Left renal cortex interstitium (tissue), 4 donors: Measurements from ENCODE around the gene MRGPRE. TPM values are rescaled to one million over a fixed set of nuclear protein-coding genes. Genes with fewer than 3 reads are reported as not detected.
A peak's percentile ranks its signal among the peaks of the same experiment; 100 is the strongest.

ENCODE experiments used
- DNase-seq, 4 donors: peaks; one replicate each; pipeline ENCODE4 v3.0.0-alpha.2; 2013; ENCODE audit warnings: low read depth in 4 of 4, low spot score in 2 of 4, missing footprints in 1 of 4
- polyA plus RNA-seq, 4 donors: library from polyadenylated mRNA; unstranded; fragments of 120-200 nt; gene quantifications; one replicate each; pipeline ENCODE4 v1.2.1, GENCODE V29; 2013; ENCODE audit not compliant: insufficient read length in 4 of 4

Gene MRGPRE
- polyA plus RNA-seq, 4 donors, result not detected

GRCh38 chr11:3227568-3228444 is 4.4 kb downstream of the MRGPRE start:
- no peak for DNase-seq

- DNase-seq, result no peak
Observed at GRCh38 chr11:3226846-3227567, 5.2 kb downstream of the MRGPRE start.

DNA sequence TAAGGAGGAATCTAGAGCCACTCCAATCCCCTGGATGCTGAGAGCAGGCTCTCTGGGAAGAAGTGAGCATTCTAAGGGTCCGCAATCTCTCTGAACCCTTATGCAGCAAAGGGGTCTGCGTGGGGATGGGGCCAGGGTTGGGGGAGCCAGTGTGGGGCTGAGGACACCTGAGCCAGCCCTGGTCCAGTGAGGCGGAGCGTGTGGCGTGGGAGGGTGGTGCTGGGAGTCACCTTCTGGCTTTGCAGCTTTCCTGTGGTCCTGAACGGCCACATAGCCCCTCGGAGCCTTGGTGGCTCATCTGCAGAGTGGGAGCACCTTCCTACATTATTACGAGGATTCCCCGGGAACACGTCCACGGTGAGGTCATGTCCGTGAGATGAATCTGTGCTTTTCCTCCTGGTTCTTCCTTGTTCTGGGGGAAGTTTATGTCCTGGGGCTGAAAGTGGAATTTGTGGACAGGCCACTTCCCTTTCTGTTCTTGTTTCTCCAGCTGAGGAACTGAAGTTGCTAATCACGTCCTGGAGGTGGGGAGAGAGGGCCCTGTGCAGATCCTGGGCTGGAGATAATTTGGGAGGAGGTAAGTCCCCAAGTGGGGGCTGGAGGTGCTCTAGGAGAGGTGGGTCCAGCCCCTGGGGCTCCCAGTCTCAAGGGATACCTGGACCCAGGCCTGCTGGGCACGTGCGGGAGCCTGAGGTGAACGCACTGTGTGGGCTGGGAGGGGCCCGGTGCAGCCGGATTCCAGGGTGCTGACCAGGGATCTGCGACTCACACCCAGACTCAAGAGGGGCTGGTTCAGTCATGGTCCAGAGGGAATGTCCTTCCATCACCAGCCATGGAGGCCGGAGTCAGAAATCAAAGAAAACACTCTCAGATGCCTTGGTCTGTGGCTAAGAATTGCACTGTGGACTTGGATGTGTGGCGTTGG is 6.1 kb downstream of the MRGPRE start:
- no peak for DNase-seq

DNA sequence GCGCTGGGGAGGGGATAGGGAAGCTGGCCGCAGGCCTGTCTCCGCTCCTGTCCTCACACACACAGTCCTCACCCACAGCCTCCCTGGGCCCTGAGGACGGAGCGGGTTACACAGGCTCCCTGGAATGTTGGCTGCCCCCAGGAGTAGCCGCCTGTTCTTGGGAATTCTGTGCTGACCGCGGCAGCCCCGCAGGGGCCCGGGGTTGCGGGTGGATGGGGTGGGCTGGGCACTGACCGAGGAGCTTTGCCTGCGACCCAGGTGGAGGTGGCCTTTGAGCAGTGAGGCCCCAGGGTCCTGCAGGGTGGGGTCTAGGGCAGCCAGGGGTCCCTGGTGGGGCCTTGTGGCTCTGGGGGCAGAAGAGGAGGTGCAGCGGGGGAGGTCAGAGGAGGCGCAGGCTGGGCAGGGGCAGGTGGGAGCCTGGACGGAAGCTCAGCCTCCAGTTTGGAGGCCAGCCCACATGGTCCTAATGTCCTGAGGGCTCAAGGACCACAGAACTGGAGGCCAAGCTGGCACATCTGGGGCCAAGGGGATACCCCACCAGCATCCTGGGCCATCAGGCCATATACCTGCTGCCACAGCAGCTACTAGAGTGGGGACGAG is 7.0 kb downstream of the MRGPRE start:
- DNase-seq, result no peak

DNA sequence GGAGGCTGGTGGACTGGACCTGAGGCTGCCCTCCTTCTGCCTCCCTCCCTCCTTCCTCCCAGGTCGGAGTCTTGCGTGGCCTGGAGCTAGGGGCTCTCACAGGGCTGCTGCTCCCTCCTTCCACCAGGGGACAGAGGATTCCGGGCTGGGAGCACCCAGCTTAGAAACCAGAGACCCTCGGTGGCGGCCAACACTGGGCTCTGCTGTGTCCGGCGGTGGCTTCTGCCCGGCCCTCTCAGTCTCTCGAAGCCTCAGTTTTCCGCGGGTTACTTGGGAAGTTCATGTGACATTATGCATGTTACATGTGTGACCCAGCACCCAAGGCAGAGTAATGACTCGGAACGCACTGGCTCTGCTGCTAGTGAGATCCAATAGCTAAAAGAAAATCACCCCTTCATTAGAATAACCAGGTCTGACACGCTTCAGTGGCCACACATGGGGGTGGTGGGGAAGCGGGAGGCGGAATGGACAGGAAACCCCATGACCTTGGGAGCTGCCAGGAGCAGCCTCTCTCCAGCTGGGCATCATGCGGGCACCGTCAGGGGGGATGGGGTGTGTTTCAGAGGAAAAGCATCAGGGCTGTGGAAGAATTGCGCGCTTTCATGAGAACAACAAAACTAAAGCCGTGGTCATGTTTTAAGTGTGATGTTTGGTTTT is 7.7 kb downstream of the MRGPRE start:
- peak in 3 of 4 donors; percentile 20 to 43 (median 28) for DNase-seq

GRCh38 chr11:3223932-3224381 is 8.3 kb downstream of the MRGPRE start:
- no peak for DNase-seq

DNA sequence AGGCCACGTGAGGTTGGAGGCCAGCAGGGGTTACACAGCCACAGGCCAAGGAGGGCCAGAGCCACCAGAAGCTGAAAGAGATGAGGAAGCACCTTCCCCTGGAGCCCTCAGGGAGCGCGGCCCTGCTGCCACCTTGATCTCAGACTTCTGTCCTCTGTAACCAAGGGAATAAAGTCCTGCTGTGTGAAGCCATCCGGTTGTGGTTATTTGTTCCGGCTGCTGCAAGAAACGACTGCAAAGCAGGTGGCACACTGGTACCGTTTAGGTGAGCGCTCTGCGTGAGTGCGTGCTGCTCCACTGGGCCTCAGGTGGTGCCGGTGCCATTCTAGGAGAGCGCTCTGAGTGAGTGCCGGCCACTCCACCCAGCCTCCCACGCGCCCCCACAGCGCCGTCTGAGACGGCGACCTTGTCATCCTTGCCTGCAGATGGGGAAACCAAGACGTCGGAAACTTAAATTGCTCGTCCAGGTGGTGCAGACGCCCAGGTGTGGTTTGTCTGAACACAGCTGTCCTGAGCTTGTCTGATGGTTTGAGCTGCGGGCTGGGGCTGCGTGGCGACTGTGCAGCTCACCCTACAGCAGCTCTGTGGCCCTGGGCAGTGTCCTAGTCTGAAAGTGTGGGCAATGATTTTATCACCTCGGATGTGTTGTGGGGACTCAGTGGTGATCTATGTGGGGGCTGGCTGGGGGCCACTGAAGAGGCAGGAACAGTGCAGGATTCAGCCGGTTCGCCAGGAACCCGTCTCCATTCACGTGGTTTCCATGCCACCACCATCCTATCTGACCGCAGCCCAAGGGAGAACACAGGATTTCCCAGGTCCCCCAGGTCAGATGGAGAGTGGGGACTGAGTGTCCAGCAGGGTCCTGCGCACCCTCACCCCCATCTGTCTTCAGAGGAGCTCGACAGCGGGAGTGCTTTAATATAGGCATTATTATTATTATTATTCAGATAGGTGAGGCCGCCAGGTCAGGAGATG is 9.0 kb downstream of the MRGPRE start:
- no peak for DNase-seq

- DNase-seq, result no peak
Observed at GRCh38 chr11:3222003-3222855, 10.0 kb downstream of the MRGPRE start.

DNA sequence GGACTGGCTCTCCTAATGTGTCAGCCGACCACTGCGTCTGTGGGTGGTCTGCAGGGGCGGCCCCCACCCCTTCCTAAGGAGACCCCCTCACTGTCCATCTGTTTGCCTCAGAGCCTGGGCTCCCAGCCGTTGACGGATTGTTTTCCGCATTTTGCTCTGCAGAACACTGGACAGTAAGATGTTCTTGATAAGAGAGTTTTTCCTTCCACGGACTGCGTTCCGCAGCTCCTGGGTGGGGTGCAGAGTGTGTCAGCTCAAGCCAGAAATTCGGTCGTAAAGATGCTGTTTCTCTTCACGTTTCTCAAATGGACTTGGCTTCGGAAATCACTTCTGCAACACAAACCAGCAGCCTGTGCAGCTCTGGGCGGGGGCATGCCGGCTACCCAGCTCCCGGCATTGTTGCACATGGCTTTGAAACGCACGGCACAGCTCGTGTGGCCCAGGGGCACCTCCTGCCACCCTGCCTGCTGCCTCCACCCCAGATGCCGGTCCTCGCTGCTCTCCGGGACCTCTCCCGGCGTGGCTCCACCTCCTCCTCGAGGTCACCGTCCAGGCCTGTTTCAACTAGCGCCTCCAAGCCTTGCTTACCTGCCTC is 10.7 kb downstream of the MRGPRE start:
- DNase-seq, result no peak

DNA sequence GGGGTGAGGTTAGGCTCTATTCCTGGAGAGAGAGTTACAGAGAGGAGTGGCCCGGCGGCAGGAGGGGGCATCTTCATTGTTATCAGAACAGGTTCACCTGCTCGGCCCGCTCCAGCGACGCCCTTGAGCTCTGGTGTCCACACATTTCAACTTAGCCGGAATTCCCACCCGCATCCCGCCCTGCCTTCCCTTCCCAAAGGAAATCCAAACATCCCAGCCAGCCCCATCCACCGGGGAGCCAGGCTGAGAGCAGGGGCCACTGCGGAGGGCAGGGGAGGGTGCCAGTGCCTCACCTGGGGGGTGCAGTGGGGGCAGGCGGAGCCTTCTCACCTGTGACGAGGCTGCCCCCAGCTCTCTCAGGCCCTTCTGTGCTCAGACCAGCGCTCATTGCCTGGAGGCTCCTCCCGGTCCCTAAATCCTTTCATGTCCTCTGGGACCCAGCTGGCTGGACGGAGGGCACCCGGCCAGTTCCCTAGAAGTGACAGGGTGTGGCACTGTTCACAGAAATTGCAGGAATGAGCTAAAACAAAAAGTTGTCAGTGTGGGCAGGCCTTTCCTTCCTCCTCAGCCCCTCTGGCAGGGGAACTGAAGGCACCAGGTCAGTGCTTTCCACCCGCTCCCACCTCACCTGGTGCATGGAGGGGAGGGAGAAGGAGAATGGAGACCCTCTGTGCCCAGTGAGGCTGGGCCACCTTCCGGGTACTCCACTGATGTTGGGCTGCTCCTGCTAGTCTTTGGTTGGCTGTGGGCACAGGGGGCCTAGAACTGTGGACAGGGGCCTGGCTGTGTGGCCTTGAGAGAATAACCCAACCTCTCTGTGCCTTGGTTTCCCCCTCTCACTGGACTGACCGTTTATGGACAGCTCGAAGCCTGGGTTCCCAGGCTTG is 11.5 kb downstream of the MRGPRE start:
- no peak for DNase-seq

GRCh38 chr11:3220101-3220500 is 12.1 kb downstream of the MRGPRE start:
- DNase-seq, result no peak

GRCh38 chr11:3219281-3219892 is 12.8 kb downstream of the MRGPRE start:
- DNase-seq, result no peak

DNA sequence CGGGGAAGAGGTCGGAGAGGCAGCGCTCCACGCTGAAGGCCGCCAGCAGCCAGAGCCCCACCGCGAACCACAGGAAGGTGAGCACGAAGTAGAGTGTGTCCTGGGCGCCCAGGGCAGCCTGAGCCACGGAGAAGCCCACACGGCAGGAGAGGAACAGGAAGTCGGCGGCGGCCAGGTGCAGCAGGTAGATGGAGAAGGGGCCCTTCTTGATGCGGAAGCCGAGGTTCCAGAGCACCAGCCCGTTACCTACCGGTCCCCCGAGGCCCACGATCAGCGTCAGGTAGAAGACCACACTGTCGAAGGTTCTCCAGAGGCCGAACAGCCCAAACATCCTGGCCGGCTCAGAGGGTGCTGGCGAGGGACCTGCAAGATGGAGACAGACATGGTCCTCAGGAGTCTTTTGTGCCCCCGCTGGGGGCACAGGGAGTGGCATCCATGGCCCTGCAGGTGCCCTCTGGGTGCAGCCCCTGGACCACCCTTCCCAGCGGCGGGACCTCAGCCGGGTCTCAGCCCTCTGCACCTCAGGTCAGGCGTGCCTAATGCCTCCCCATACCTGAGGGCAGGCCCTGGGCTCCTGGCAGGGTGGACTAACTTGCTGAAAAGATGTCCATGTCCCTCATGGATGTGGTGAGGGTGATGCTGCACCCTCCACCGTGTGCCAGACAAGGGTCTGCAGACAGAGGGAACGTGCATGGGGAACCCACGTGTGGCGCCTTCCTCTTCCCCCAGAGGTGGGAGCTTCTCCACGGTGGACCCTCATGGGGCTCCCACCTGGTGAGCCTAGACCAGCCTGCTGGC is 13.5 kb downstream of the MRGPRE start, which contains the start of gene MRGPRG:
TSS of gene MRGPRG (minus strand) at position 331 of the 798 bp plus-strand sequence. CDS start at position 331, 0 bp downstream.
- DNase-seq, result no peak

DNA sequence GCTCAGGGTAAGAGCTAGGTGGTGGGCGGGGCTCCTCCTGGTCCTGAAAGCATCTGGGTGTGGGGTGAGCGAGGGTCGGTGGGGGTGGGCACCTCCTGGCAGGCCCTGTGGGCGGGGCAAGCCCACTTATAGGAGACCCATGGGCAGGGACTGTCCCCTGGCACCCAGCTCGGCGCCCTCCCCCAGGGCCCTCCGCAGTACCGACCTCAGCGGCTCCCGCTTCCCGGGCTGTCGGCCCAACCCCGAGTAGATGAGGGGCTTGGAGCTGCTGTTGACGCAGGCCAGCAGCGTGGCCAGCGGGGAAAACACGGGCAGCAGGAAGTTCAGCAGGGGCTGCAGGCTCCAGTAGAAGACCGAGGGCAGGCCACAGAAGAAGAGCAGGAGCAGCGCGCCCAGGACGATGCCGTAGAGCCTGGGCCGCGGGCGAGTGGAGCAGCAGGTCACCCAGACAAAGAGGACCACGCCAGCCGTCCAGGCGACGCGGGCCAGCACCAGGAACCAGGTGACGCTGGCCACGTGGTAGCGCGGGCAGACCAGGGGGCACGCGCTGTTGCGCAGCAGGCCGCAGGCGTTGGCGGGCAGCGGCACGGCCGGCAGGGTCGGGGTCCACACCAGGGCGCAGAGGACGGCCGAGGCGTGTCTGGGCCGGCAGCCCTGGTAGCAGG is 14.3 kb downstream of the MRGPRE start:
- no peak for DNase-seq
